HG02623 (cell line): ENCODE measurements around the gene SHROOM4.

ENCODE experiments used
- ATAC-seq: cut with Tn5 transposase; IDR thresholded peaks from one replicate; pipeline ENCODE4 v1.9.1; 2021; ENCODE audit warnings: moderate library complexity; ENCODE audit not compliant: unreplicated experiment

Gene SHROOM4

DNA sequence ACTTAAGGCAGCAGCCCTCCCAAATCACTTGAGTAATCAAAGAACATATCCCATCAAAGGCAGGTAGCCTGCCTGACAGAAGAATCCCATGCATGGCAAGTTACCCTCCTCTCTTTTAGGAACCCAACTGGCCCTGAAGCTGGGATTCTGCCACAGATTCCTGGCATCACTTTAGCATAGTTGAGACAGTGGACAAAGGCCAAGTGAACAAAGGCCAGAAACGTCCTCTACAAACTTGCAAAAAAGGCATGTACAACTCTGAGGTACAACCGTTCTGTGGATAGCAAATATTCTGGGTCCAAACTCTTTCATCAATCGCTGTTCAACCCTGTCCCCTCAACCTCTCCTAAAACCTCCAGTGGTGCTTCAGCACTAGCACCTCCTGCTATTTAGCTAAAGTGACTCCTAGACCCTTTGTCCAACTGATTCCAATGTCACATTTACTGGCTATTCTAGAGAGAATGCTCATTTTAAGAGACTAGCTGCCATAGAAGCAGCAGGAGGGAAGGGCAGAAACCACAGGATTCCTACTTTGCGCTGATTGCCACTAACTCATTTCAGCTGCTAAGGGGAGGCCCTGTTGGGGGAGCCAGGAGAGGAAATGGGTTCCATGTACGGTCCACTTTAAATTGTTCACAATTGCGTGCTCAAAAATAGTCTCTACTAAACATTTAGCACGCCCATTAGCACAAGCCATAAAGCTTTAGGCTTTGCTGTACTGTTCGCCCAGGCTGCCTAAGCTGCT is 105.9 kb downstream of the SHROOM4 start:
- no peak for ATAC-seq

GRCh38 chrX:50707405-50707804 is 106.6 kb downstream of the SHROOM4 start:
- no peak for ATAC-seq

- ATAC-seq = no peak
Observed at GRCh38 chrX:50705042-50705441, 109.0 kb downstream of the SHROOM4 start.

GRCh38 chrX:50704360-50704759 is 109.6 kb downstream of the SHROOM4 start:
- no peak for ATAC-seq

GRCh38 chrX:50700921-50701320 is 113.1 kb downstream of the SHROOM4 start:
- no peak for ATAC-seq

DNA sequence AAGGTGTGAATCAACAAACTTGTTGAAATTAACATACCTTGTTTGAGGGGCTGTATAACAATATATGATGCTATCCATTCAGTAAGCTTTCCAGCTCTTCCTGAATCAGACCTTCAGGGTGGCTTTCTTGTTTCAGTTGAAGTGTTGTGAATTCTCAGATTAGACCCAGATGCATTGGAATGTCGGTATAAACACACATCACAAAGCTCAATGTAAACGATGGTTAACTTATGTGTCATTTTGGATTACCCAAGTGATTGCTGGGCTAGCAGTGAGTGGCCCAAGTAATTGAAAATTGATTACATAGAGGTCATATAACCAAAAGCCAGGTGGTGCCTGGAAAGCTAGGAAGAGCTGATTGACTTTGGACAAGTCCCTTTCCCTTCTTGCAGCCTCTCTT is 115.0 kb downstream of the SHROOM4 start:
- ATAC-seq = no peak

DNA sequence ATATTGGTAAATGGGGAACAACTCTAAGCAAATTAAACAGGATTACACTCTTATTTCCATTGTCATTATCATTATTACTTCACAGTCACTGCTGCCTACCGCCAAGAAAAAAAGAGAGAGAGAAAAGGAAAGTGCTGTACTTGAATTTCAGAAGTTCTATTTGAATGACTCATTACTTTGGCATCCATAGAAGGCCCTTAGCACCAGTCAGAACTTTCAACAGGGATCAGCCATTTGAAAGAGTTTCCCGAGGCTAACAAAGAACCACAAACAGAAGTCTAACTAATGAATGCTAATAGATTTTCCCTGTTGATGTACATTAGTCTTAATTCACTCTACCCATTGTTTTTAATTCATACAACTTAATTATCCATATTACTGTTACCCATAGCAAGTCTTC is 116.3 kb downstream of the SHROOM4 start:
- ATAC-seq = no peak

GRCh38 chrX:50691820-50692219 is 122.2 kb downstream of the SHROOM4 start:
- ATAC-seq = no peak

- no peak for ATAC-seq
Observed at GRCh38 chrX:50684871-50685270, 129.1 kb downstream of the SHROOM4 start.

DNA sequence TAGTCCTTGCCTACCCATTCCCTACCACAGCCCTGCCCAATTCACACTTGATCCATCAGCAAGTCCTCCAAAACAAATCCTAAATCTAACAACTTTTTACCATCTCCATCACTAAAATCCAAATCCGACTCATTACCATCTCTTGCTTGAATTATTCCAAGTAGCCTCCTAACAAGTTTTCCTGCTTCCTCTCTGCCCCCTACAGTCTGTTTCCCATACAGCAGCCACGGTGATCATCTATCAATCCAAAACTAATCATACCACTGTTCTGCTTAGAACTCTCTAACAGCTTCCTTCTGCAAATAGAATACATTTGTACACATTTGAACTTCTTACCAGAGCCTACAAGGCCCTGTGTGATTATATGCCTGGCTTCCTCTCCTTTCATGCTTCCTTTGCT is 133.0 kb downstream of the SHROOM4 start:
- no peak for ATAC-seq

GRCh38 chrX:50677789-50678188 is 136.2 kb downstream of the SHROOM4 start:
- ATAC-seq = no peak

GRCh38 chrX:50671661-50672060 is 142.3 kb downstream of the SHROOM4 start:
- ATAC-seq = no peak

GRCh38 chrX:50668860-50669259 is 145.1 kb downstream of the SHROOM4 start:
- ATAC-seq = no peak

DNA sequence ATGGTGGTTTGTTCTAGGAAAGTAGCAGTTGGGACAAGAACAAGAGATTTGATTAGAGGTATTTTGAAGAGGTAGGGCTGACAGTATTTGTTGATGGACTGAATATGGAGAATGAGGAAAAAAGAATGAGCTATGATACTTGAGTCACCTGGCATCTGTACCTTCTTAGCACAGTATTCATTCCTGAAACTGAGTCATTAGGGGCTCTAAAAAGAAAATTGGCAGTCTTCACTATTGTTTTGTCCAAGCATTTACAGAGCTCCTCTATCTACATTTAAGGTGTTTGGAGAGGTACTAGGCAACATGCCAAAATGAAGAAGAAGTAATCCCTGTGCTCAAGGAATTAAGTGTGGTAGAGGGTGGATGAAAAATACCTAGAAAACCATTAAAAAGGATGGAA is 165.8 kb downstream of the SHROOM4 start:
- no peak for ATAC-seq

DNA sequence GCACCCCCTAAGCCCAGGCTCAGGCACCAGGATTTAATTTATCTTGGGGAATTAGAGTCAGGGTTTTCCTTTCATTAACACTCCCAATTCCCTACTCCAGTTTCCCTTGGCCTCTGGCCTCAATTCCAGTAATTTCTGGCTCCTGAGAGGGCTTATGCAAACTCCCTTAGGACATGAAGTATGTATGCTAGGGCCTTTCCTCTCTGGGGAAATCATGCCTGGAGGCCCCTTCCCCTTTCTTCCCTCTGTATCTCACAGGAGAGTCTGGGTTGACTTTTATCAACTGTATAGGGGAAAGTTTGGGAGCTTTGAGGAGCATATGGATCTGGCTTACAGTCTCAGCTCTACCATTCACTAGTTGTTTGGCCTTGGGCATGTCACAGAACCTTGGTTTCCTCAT is 169.5 kb downstream of the SHROOM4 start:
- no peak for ATAC-seq

DNA sequence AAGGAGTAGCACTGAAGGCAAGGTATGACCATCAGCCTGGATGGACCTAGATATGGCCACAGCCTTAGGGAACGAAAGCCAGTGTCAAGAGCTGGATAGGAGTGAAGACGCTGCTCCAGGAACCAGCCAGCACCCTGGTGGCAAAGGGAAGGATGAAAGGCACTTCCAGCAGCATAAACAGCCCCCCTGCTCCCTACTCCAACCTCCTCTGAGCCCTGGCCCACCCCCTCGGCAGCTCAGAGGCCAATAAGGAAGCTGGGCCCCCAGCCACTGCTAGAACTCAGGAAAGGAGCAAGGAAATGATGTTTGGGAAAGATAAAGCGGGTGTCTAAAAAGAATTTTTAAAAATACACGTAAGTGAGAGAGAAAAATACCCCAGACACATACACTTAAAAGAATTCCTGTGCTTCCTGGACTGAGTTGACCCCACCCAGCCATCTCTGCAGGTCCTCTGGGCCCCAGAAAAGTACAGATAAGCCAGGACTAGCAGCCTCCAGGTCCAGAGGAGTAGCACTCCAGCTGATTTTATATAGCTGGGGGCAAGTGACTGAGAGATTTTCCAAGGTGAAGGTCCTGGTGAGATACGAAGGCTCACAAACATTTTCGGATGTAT is 170.4 kb downstream of the SHROOM4 start:
- no peak for ATAC-seq

- no peak for ATAC-seq
Observed at GRCh38 chrX:50638123-50638522, 175.9 kb downstream of the SHROOM4 start.

- no peak for ATAC-seq
Observed at GRCh38 chrX:50635817-50636365, 178.1 kb downstream of the SHROOM4 start.

DNA sequence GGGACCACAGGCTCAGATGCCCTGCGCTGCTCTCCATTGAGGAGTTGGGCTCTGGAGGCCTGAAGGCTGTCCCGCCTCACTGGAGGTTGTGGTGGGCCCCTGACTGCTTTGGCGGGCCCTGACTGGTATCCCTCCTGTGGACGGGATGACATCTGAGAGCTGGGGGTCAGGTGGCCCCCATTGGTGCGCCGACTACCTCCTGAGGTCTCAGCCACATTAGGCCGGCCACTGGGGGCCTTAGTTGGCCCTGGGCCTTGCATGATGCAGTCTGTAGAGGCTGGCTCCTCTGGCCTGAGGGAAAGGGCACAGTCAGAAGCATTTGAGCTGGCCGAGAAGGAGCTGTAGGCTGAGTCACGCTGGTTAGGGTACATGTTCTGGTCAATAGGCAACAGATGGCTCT is 178.8 kb downstream of the SHROOM4 start:
- ATAC-seq = no peak

DNA sequence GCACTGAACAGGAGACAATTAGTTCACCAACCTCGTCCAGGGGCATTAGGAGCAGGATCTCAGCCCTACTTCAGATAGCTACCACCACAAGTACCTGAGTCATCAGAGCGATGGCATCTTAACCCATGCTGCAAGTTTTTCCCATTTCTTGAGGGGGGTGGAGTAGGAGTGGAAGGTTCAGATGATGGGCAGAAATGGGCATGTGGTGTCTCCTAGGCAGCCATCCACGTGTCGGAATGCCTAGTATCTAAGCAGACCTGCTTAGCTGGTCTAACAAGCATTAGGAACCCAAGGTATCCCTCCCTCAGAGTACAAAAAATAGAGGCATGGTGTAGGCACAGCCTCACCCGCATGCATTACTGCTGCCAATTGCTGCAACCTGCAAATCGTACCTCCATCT is 184.2 kb downstream of the SHROOM4 start:
- ATAC-seq = no peak

- ATAC-seq = no peak
Observed at GRCh38 chrX:50627696-50628095, 186.3 kb downstream of the SHROOM4 start.

GRCh38 chrX:50626432-50626831 is 187.6 kb downstream of the SHROOM4 start:
- no peak for ATAC-seq
